DOHH2 (cell line): ENCODE measurements around the gene PIP4K2C.

Experiments used
- CTCF ChIP-seq: fragments of 200-600 bp; sonication (generic); IDR thresholded peaks from one replicate; pipeline ENCODE4 v1.5.1; 2014; ENCODE audit warnings: antibody characterized with exemption, mild to moderate bottlenecking, low read depth, low read length; ENCODE audit not compliant: poor library complexity, severe bottlenecking
- EZH2phosphoT487 ChIP-seq: fragments of 200-600 bp; sonication (generic); IDR thresholded peaks from 2 replicates; pipeline ENCODE4 v1.6.1; 2017; ENCODE audit warnings: borderline replicate concordance, mild to moderate bottlenecking, antibody characterized with exemption, low read length, moderate library complexity, mixed read lengths

- TF ChIP-seq CTCF (no peak), EZH2phosphoT487 (no peak)
Measured at GRCh38 chr12:57629897-57630471, 39.0 kb downstream of the PIP4K2C start.
